Measurements from ENCODE around the gene SELE.
"Not testable (repeated sequence)": the region's sequence is repeated elsewhere in the genome, so short reads cannot be mapped to it uniquely, and the experiment has no call there.

The SELE gene

DNA sequence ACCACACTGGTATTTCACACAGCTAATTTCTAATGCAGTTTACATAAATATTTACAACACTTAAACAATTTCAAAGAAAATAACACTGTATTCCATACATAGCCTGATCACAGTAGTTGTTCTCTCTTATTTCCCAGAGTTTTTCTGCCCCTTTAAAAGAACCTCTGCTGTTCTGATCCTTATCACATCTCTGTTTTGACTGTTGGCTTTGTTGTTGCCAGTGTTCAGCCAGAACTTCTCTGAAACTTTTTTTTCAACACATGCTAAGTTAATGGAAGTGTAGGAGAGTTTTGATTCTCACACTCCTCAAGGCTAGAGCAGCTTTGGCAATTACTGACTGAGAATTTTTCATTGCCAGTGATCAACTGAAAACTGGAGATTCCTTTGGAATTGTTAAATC is 11.1 kb downstream of the SELE start:
- Histone ChIP-seq H3K27ac (ENCODE audit: low read length) (no peak overlapping the region), H3K4me3 (ENCODE audit: low read length) (no peak overlapping the region), H3K4me1 (ENCODE audit: control insufficient read depth, low read depth, low read length) (no peaks in the 10 kb centered on the region), H3K9ac (ENCODE audit: low read length) (no peak overlapping the region), H3K36me3 (ENCODE audit: control insufficient read depth, low read depth, low read length) (no peaks in the 10 kb centered on the region), H3K27me3 (ENCODE audit: control insufficient read depth, insufficient read depth, low read length) (no peaks in the 10 kb centered on the region), H3K9me3 (ENCODE audit: control insufficient read depth, low read depth, low read length) (no peaks in the 10 kb centered on the region)

DNA sequence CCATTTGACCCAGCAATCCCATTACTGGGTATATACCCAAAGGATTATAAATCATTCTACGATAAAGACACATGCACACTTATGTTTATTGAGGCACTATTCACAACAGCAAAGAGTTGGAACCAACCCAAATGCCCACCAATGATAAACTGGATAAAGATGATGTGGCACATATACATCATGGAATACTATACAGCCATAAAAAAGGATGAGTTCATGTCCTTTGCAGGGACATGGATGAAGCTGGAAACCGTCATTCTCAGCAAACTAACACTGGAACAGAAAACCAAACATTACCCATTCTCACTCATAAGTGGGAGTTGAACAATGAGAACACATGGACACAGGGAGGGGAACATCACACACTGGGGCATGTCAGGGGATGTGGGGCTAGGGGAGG is 18.8 kb downstream of the SELE start:
- not testable (repeated sequence) for H3K4me3 ChIP-seq (ENCODE audit: low read length); H3K27ac ChIP-seq (ENCODE audit: low read length); H3K9ac ChIP-seq (ENCODE audit: low read length); H3K36me3 ChIP-seq (ENCODE audit: control insufficient read depth, low read depth, low read length); H3K4me1 ChIP-seq (ENCODE audit: control insufficient read depth, low read depth, low read length); H3K27me3 ChIP-seq (ENCODE audit: control insufficient read depth, insufficient read depth, low read length); H3K9me3 ChIP-seq (ENCODE audit: control insufficient read depth, low read depth, low read length)

DNA sequence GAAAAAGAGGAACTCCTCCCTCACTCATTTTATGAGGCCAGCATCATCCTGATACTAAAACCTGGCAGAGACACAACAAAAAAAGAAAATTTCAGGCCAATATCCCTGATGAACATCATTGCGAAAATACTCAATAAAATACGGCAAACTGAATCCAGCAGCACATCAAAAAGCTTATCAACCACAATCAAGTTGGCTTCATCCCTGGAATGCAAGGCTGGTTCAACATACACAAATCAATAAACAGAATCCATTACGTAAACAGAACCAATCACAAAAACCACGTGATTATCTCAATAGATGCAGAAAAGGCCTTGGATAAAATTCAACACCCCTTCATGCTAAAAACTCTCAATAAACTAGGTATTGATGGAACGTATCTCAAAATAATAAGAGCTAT is 20.8 kb downstream of the SELE start:
- not testable (repeated sequence) for H3K27me3 ChIP-seq (ENCODE audit: control insufficient read depth, insufficient read depth, low read length); H3K4me3 ChIP-seq (ENCODE audit: low read length); H3K36me3 ChIP-seq (ENCODE audit: control insufficient read depth, low read depth, low read length); H3K4me1 ChIP-seq (ENCODE audit: control insufficient read depth, low read depth, low read length); H3K9me3 ChIP-seq (ENCODE audit: control insufficient read depth, low read depth, low read length); H3K27ac ChIP-seq (ENCODE audit: low read length); H3K9ac ChIP-seq (ENCODE audit: low read length)

DNA sequence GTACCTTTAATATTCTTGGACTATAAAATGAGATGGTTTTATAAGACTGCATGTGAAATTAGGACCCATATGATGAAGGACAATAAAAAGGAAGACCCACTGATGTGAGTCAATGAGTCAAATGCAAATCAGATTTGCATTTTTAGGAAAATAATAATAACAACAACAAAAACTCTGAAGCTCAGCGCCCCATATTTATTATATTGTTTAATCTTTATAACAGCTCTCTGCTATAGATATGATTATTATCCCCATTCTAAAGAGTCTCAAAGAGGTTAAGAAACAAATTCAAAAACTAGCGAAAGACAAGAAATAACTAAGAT is 21.6 kb downstream of the SELE start:
- Histone ChIP-seq H3K36me3 (ENCODE audit: control insufficient read depth, low read depth, low read length) (no peaks in the 10 kb centered on the region), H3K9me3 (ENCODE audit: control insufficient read depth, low read depth, low read length) (no peaks in the 10 kb centered on the region), H3K9ac (ENCODE audit: low read length) (no peak overlapping the region), H3K27me3 (ENCODE audit: control insufficient read depth, insufficient read depth, low read length) (no peaks in the 10 kb centered on the region), H3K4me3 (ENCODE audit: low read length) (no peak overlapping the region), H3K27ac (ENCODE audit: low read length) (no peak overlapping the region), H3K4me1 (ENCODE audit: control insufficient read depth, low read depth, low read length) (peaks cover 6% of the 10 kb centered on the region)

DNA sequence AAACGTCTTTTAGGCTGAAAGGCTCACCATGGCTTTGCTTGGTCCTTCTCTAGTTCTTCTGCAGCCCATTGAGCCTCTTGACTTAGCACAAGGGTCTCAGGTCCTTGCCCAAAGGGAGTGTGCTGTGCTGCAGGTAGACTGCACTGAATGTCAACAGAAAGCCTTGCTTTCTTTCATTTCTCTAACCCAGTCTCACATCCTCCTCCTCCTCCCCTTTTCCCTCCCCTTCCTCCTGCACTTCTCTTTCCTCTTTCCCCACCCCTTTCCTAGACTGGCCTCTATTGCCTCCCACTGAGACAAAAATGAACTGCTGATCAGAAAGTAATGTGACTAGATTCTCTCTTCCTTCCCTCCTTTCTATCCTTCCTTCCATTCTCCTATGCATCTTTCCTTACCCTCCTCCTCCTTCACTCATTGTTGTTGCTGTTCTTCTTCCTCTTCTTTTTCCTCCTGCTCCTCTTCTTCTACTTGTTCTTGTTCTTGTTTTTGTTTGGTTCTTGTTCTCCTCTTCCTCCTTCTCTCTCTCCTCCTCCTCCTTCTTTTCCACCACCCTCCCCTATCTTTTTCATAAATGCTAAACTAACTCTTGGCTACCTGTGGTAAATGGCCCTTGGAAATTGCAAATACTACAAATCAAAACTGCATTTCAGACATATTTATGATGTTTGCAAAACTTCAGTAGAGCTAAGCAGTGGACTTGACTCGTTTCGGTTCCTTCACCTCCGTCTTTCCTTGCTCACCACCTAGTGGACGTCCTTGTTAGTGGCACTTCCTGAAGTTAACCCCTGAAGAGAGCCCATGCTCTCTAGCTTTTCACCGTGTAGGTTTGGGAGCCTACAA is 22.2 kb downstream of the SELE start, which contains the start of gene SELL:
SELL (minus strand) TSS at position 152 of the 840 bp plus-strand sequence; CDS start at position 30, 122 bp downstream.
- no peaks in the 10 kb centered on the region for H3K9me3 ChIP-seq (ENCODE audit: control insufficient read depth, low read depth, low read length)
- H3K27ac ChIP-seq (ENCODE audit: low read length): no peak within 1 kb of the TSS
- no peaks in the 10 kb centered on the region for H3K27me3 ChIP-seq (ENCODE audit: control insufficient read depth, insufficient read depth, low read length)
- no peak within 1 kb of the TSS for H3K9ac ChIP-seq (ENCODE audit: low read length)
- peak within 1 kb of the TSS; percentile 34 for H3K4me3 ChIP-seq (ENCODE audit: low read length)
- H3K4me1 ChIP-seq (ENCODE audit: control insufficient read depth, low read depth, low read length): peaks cover 6% of the 10 kb centered on the region
- H3K36me3 ChIP-seq (ENCODE audit: control insufficient read depth, low read depth, low read length): no peaks in the 10 kb centered on the region

DNA sequence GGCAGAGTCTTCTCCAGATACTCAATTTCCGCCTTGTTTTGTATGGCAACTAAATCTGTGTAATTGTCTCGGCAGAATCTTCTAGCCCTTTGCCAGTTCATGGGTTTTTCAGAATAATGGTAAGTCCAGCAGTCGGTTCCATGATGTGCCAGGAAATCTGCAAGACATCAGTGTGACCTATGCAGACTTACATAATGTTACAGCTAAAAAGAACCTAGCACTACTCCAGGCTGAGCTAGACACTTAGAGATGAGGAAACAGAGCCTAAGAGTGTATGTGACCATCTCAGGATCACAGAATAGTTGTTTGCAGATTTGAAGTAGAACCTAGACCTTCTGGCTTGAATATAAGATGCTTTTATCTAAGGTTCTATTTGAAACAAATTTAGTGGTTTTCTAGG is 25.2 kb downstream of the SELE start:
- Histone ChIP-seq H3K27ac (ENCODE audit: low read length) (no peak overlapping the region), H3K9me3 (ENCODE audit: control insufficient read depth, low read depth, low read length) (no peaks in the 10 kb centered on the region), H3K4me1 (ENCODE audit: control insufficient read depth, low read depth, low read length) (peaks cover 6% of the 10 kb centered on the region), H3K4me3 (ENCODE audit: low read length) (no peak overlapping the region), H3K36me3 (ENCODE audit: control insufficient read depth, low read depth, low read length) (no peaks in the 10 kb centered on the region), H3K9ac (ENCODE audit: low read length) (no peak overlapping the region), H3K27me3 (ENCODE audit: control insufficient read depth, insufficient read depth, low read length) (no peaks in the 10 kb centered on the region)

DNA sequence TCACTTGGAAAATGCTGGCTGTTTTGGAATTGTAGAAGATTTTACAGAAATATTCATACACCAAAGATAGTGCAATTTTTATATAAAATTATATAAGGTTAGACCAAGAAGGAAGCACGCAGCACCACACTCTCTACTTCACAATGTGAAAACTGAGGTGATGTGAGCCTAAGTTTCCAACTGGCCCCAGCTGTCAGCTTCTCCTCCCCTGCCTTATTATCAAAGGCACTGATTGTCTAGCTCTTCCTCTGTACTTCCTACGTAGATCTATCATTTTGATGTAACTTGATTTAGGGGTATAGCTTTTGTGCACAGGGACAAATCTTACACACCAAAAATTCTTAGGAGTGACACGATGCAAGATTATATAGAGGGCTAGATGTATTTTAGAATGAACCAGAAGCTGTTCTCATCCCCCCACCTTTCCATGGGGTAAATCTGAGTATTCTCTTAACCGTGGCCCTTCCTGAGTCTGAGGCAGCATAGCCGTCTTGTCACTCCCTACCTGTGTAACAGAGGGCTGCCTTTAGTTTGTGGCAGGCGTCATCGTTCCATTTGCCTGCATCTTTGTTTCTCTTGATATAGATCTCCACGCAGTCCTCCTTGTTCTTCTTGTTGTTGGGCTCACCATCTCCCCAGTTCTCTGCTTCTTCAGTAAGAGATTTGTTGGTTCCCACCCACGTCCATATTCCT is 25.8 kb downstream of the SELE start:
- Histone ChIP-seq H3K27ac (ENCODE audit: low read length) (no peak overlapping the region), H3K4me1 (ENCODE audit: control insufficient read depth, low read depth, low read length) (peaks cover 6% of the 10 kb centered on the region), H3K9ac (ENCODE audit: low read length) (no peak overlapping the region), H3K4me3 (ENCODE audit: low read length) (no peak overlapping the region), H3K9me3 (ENCODE audit: control insufficient read depth, low read depth, low read length) (no peaks in the 10 kb centered on the region), H3K27me3 (ENCODE audit: control insufficient read depth, insufficient read depth, low read length) (no peaks in the 10 kb centered on the region), H3K36me3 (ENCODE audit: control insufficient read depth, low read depth, low read length) (no peaks in the 10 kb centered on the region)

DNA sequence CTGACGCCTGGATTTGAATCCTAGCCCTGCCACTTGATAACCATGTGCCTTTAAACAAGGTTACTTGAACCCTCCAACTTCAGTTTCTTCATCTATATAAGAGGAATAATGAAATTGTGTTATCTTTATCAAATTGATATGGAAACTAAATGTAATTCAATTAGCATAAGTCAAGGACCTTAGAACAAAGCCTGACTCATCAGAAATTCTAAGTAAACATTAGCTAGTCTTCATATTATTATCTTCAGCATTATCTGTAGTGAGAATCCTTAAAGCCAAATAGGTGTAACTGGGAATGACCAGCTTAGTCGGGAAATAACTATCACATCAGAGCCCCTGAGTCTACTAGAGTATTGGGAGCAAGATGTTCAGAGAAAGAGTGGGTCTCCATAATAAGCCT is 29.1 kb downstream of the SELE start:
- no peaks in the 10 kb centered on the region for H3K9me3 ChIP-seq (ENCODE audit: control insufficient read depth, low read depth, low read length)
- no peak overlapping the region for H3K27ac ChIP-seq (ENCODE audit: low read length)
- H3K9ac ChIP-seq (ENCODE audit: low read length): no peak overlapping the region
- H3K27me3 ChIP-seq (ENCODE audit: control insufficient read depth, insufficient read depth, low read length): no peaks in the 10 kb centered on the region
- H3K4me1 ChIP-seq (ENCODE audit: control insufficient read depth, low read depth, low read length): no peaks in the 10 kb centered on the region
- no peaks in the 10 kb centered on the region for H3K36me3 ChIP-seq (ENCODE audit: control insufficient read depth, low read depth, low read length)
- H3K4me3 ChIP-seq (ENCODE audit: low read length): no peak overlapping the region

DNA sequence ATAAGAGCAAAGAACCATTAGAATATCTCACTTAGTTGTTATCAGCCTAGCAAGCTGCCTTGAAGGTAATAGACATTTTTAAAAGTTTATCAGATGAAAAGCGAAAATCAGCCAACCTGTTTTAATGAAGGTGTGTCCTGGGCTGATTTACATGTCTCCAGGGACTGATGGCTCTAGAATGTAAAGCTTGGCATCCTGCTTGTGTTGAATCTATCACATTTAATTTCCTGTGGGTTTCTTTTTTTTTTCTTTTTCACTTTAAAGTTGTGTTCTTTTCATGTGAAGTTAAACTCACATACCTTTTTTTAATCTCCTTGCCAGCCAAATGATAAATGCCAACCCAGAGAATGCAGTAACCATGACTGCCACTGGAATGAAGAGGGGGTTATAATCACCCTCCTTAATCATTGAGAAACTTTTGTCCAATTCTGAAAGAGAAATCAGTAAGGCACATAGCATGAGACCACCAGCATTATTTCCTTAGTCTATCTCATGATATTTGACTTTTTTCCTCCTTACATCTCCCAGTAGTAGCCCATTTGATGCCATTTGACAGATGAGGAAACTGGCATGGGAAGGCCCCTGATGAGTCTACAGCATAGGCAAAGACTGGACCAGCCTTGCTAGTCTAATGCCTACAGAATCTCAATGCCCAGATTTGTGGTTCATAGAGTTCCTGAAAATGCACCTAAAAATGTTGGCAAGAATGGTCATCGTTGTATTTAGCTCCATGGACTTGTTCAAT is 32.4 kb downstream of the SELE start:
- H3K9ac ChIP-seq (ENCODE audit: low read length): no peak overlapping the region
- H3K27me3 ChIP-seq (ENCODE audit: control insufficient read depth, insufficient read depth, low read length): no peaks in the 10 kb centered on the region
- H3K9me3 ChIP-seq (ENCODE audit: control insufficient read depth, low read depth, low read length): no peaks in the 10 kb centered on the region
- no peak overlapping the region for H3K27ac ChIP-seq (ENCODE audit: low read length)
- H3K4me1 ChIP-seq (ENCODE audit: control insufficient read depth, low read depth, low read length): no peaks in the 10 kb centered on the region
- no peaks in the 10 kb centered on the region for H3K36me3 ChIP-seq (ENCODE audit: control insufficient read depth, low read depth, low read length)
- H3K4me3 ChIP-seq (ENCODE audit: low read length): no peak overlapping the region

DNA sequence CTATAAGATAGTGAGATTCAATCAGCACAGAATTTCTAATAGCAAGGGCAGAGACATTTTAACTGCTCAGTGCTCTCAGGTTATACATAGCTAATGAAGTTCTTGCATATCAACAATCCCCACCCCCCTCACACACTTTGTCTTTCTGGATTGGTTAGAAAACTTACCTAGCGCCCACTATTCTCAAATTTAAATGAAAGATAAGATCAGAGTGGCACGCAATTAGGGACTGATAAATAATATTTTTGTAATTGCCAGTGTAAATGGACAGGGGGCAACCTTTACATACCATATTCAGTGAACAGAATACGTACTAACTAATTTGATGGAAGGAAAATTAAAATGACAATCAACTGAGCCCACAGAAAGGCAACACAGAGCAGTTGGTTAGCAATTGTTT is 34.2 kb downstream of the SELE start:
- Histone ChIP-seq H3K27me3 (ENCODE audit: control insufficient read depth, insufficient read depth, low read length) (no peaks in the 10 kb centered on the region), H3K9ac (ENCODE audit: low read length) (no peak overlapping the region), H3K4me3 (ENCODE audit: low read length) (no peak overlapping the region), H3K4me1 (ENCODE audit: control insufficient read depth, low read depth, low read length) (no peaks in the 10 kb centered on the region), H3K36me3 (ENCODE audit: control insufficient read depth, low read depth, low read length) (no peaks in the 10 kb centered on the region), H3K9me3 (ENCODE audit: control insufficient read depth, low read depth, low read length) (no peaks in the 10 kb centered on the region), H3K27ac (ENCODE audit: low read length) (no peak overlapping the region)

DNA sequence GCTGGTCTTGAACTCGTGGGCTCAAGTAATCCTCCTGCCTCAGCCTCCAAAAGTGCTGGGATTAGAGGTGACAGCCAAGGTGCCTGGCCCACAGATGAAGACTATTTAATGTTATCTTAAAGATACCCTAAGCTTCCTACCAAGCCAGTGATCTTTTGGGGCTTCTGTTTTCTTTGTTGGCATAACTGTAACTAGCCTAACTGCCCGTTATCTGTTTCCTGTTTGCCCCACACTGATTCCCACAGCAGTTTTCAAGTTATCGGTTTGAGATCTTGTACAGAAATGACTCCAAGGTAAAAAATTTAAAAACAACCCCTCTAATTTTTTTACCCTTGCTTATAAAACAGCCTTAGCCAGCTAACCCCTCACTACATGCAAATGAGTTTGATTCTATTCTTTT is 34.9 kb downstream of the SELE start:
- Histone ChIP-seq H3K4me1 (ENCODE audit: control insufficient read depth, low read depth, low read length) (no peaks in the 10 kb centered on the region), H3K36me3 (ENCODE audit: control insufficient read depth, low read depth, low read length) (no peaks in the 10 kb centered on the region), H3K27me3 (ENCODE audit: control insufficient read depth, insufficient read depth, low read length) (no peaks in the 10 kb centered on the region), H3K9ac (ENCODE audit: low read length) (no peak overlapping the region), H3K4me3 (ENCODE audit: low read length) (no peak overlapping the region), H3K27ac (ENCODE audit: low read length) (no peak overlapping the region), H3K9me3 (ENCODE audit: control insufficient read depth, low read depth, low read length) (no peaks in the 10 kb centered on the region)
